Endothelial cell (in vitro differentiated cells): ENCODE data around the gene FTO. TPM values are rescaled to one million over a fixed set of nuclear protein-coding genes. Genes with fewer than 3 reads are reported as not detected.

ENCODE experiments used
- DNase-seq: peaks from one replicate; pipeline ENCODE4 v3.0.0; 2021; ENCODE audit warnings: low spot score
- H3K27ac Mint-ChIP-seq: one replicate; pipeline ENCODE4 v1.8.0; 2021; ENCODE audit warnings: mixed read lengths, inconsistent platforms; ENCODE audit not compliant: unreplicated experiment
- H3K27me3 Mint-ChIP-seq: one replicate; pipeline ENCODE4 v1.8.0; 2021; ENCODE audit warnings: mild to moderate bottlenecking, moderate library complexity, mixed read lengths, inconsistent platforms; ENCODE audit not compliant: unreplicated experiment
- H3K36me3 Mint-ChIP-seq: one replicate; pipeline ENCODE4 v1.8.0; 2021; ENCODE audit warnings: mild to moderate bottlenecking, low read depth, mixed read lengths, inconsistent platforms; ENCODE audit not compliant: unreplicated experiment
- H3K4me1 Mint-ChIP-seq: one replicate; pipeline ENCODE4 v1.8.0; 2021; ENCODE audit warnings: mild to moderate bottlenecking, mixed read lengths, inconsistent platforms; ENCODE audit not compliant: unreplicated experiment
- H3K4me3 Mint-ChIP-seq: one replicate; pipeline ENCODE4 v1.8.0; 2021; ENCODE audit warnings: mild to moderate bottlenecking, mixed read lengths, inconsistent platforms; ENCODE audit not compliant: unreplicated experiment
- H3K9me3 Mint-ChIP-seq: one replicate; pipeline ENCODE4 v1.8.0; 2021; ENCODE audit warnings: mixed read lengths, inconsistent platforms; ENCODE audit not compliant: unreplicated experiment
- total RNA-seq: library from RNA; stranded (reverse); fragmentation: NEBNext Ultra II Directional; extraction: Animal tissue kit (Norgen Biotek cat#: 25700); gene quantifications from one replicate; pipeline ENCODE4 v1.2.1, GENCODE V29; 2021; ENCODE audit not compliant: unreplicated experiment
- TF ChIP-seq, protein P1 (sequence below): fragments of 200-600 bp; sonication (generic); IDR thresholded peaks from one replicate; pipeline ENCODE4 v1.5.0; 2021; ENCODE audit warnings: antibody characterized with exemption; ENCODE audit not compliant: unreplicated experiment

FTO gene
- total RNA-seq, 1 donor from 2014 or later: 83.8 TPM

DNA sequence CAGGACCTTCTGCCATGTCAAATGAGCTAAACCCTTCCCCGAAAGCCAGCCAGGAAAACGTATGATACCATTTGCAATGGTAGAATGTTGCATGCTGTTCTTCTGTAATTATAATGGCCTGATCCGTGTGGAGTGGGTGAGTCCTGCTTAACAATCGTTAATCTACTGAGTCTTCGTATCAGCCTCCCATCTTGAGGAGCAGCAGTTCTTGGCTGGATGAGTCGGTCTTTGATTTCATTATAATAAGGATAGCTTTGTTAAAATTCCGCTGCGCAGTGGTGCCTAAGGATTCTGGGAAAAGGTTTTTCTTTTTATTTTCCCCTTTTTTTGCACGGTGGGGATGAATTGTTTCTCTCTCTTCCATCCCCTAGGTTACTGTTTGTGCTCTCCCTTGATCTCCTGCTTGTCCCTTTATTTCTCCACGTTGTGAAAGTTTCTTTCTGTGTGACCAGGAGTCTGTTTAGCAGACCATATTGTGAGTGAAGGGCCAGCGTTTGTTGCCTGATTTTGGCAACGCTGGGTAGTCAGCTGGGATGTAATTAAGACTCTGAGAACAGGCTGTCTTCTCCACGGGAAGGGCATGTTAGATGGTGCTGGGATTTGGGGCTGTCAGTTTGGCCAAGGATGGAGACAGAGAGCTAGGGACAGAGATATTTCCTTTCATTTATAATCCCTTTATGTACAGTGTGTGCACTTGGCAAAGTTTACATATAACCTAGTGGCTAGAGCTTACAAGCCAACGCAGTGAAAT, 263.0 kb downstream of the FTO start:
- TF ChIP-seq, protein P1, sequence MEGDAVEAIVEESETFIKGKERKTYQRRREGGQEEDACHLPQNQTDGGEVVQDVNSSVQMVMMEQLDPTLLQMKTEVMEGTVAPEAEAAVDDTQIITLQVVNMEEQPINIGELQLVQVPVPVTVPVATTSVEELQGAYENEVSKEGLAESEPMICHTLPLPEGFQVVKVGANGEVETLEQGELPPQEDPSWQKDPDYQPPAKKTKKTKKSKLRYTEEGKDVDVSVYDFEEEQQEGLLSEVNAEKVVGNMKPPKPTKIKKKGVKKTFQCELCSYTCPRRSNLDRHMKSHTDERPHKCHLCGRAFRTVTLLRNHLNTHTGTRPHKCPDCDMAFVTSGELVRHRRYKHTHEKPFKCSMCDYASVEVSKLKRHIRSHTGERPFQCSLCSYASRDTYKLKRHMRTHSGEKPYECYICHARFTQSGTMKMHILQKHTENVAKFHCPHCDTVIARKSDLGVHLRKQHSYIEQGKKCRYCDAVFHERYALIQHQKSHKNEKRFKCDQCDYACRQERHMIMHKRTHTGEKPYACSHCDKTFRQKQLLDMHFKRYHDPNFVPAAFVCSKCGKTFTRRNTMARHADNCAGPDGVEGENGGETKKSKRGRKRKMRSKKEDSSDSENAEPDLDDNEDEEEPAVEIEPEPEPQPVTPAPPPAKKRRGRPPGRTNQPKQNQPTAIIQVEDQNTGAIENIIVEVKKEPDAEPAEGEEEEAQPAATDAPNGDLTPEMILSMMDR: no peak

GRCh38 chr16:53967572-53967971, 263.6 kb downstream of the FTO start:
- TF ChIP-seq, protein P1: no peak
- no peaks in the 10 kb centered on the region for H3K9me3 Mint-ChIP-seq
- H3K4me1 Mint-ChIP-seq: no peaks in the 10 kb centered on the region
- DNase-seq: no peak
- no peak overlapping the region for H3K4me3 Mint-ChIP-seq
- no peaks in the 10 kb centered on the region for H3K36me3 Mint-ChIP-seq
- H3K27me3 Mint-ChIP-seq: no peaks in the 10 kb centered on the region
- H3K27ac Mint-ChIP-seq: no peak overlapping the region

More for the DNA sequence above, 263.0 kb downstream of the FTO start:
- H3K27ac Mint-ChIP-seq: no peak overlapping the region
- no peaks in the 10 kb centered on the region for H3K4me1 Mint-ChIP-seq
- H3K9me3 Mint-ChIP-seq: no peaks in the 10 kb centered on the region
- DNase-seq: no peak
- H3K27me3 Mint-ChIP-seq: no peaks in the 10 kb centered on the region
- no peak overlapping the region for H3K4me3 Mint-ChIP-seq
- no peaks in the 10 kb centered on the region for H3K36me3 Mint-ChIP-seq

DNA sequence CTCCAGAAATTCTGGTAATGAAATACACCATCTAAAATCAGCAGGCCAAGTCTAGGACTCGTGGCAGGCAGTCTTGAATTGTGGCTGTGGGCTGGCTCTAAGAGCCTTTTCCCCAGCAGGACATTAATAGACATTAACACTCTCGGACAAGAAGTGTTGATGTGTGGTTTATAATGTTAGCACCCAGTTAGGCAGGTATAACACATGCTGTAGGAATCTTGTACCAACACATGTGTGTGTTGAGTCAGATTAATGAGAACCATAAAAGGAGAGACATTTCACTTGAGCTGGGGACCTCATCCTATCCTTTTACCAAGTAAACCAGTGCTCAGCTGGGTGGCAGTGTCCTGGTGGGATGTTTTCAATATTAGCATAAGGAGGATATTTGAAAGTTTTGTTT, 264.5 kb downstream of the FTO start:
- TF ChIP-seq, protein P1: no peak
- no peak overlapping the region for H3K27ac Mint-ChIP-seq
- H3K4me3 Mint-ChIP-seq: no peak overlapping the region

DNA sequence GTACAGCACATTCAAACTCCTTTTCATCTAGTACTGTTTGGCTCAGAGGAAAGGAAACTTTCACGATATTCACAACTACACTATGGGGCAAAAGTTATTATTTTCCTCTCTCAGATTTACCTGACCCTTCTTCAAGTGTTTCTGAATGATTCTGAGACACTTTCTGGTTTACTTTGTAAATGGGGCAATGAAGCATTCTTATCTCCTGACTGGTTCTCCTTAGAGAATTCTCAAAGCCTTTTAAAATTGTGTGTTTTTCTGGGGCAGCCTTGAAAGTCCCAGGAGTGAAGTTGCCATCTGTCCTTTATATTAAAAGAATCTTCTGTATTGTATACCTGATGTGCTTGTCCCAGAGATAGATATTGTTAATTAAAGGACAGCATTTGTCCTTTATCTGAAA, 264.9 kb downstream of the FTO start:
- no peaks in the 10 kb centered on the region for H3K9me3 Mint-ChIP-seq
- TF ChIP-seq, protein P1: no peak
- H3K4me1 Mint-ChIP-seq: no peaks in the 10 kb centered on the region
- no peaks in the 10 kb centered on the region for H3K36me3 Mint-ChIP-seq
- H3K27me3 Mint-ChIP-seq: no peaks in the 10 kb centered on the region
- no peak overlapping the region for H3K4me3 Mint-ChIP-seq
- no peak overlapping the region for H3K27ac Mint-ChIP-seq
- no peak for DNase-seq

More for the DNA sequence above, 264.5 kb downstream of the FTO start:
- no peaks in the 10 kb centered on the region for H3K9me3 Mint-ChIP-seq
- H3K27me3 Mint-ChIP-seq: no peaks in the 10 kb centered on the region
- DNase-seq: no peak
- H3K36me3 Mint-ChIP-seq: no peaks in the 10 kb centered on the region
- H3K4me1 Mint-ChIP-seq: no peaks in the 10 kb centered on the region

- DNase-seq: no peak
- Mint-ChIP-seq H3K4me3 (no peak overlapping the region), H3K9me3 (no peaks in the 10 kb centered on the region), H3K4me1 (no peaks in the 10 kb centered on the region), H3K27ac (no peak overlapping the region), H3K27me3 (no peaks in the 10 kb centered on the region), H3K36me3 (no peaks in the 10 kb centered on the region)
- TF ChIP-seq, protein P1: no peak
These were observed 267.7 kb downstream of the FTO start for GRCh38 chr16:53971616-53972015.
